ENCODE results near the gene TFAP2A. TPM values are rescaled to one million over a fixed set of nuclear protein-coding genes. Genes with fewer than 3 reads are reported as not detected.

TFAP2A gene
- total RNA-seq, 1 donor from 2014 or later, result 0.39 TPM

GRCh38 chr6:10421158-10421920 lies 6.5 kb upstream of the TFAP2A start:
- Mint-ChIP-seq H3K4me3 (peak overlapping the region; percentile 58), H3K9me3 (no peaks in the 10 kb centered on the region), H3K27me3 (ENCODE audit: insufficient read depth, low read depth) (peaks cover 90% of the 10 kb centered on the region), H3K36me3 (no peaks in the 10 kb centered on the region), H3K4me1 (peaks cover 48% of the 10 kb centered on the region), H3K27ac (no peak overlapping the region)
- TF ChIP-seq CTCF (IDR thresholded peaks at IDR 0.05) (peak; percentile 79), EZH2 (IDR thresholded peaks at IDR 0.05) (peak; percentile 63), EZH2phosphoT487 (IDR thresholded peaks at IDR 0.05) (peak; percentile 83)
- Histone ChIP-seq H3K4me3 (peak overlapping the region; percentile 45), H3K4me1 (peaks cover 28% of the 10 kb centered on the region), H2AFZ (replicated peaks) (peak overlapping the region; percentile 86), H3K9ac (no peak overlapping the region), H4K20me1 (ENCODE audit: low read depth) (peaks cover 87% of the 10 kb centered on the region), H3K4me2 (peak overlapping the region; percentile 76), H3F3A (ENCODE audit: low read depth) (peaks cover 34% of the 10 kb centered on the region), H3K9me3 (ENCODE audit: low read depth) (no peaks in the 10 kb centered on the region), H3K36me3 (no peaks in the 10 kb centered on the region), H3K27ac (no peak overlapping the region), H3K79me2 (ENCODE audit: low read depth) (no peaks in the 10 kb centered on the region), H3K27me3 (peaks cover 100% of the 10 kb centered on the region)
- peak; percentile 90 for DNase-seq (ENCODE audit: low spot score)

GRCh38 chr6:10420546-10421157 lies 5.8 kb upstream of the TFAP2A start:
- peaks cover 95% of the 10 kb centered on the region for H3K27me3 Mint-ChIP-seq (ENCODE audit: insufficient read depth, low read depth)
- Histone ChIP-seq H2AFZ (replicated peaks) (no peak overlapping the region), H4K20me1 (ENCODE audit: low read depth) (peaks cover 90% of the 10 kb centered on the region), H3F3A (ENCODE audit: low read depth) (peaks cover 38% of the 10 kb centered on the region), H3K4me2 (peak overlapping the region; percentile 76), H3K4me1 (peaks cover 32% of the 10 kb centered on the region), H3K9ac (no peak overlapping the region), H3K27me3 (peaks cover 100% of the 10 kb centered on the region), H3K36me3 (no peaks in the 10 kb centered on the region), H3K9me3 (ENCODE audit: low read depth) (no peaks in the 10 kb centered on the region), H3K27ac (no peak overlapping the region), H3K79me2 (ENCODE audit: low read depth) (no peaks in the 10 kb centered on the region), H3K4me3 (no peak overlapping the region)
- no peaks in the 10 kb centered on the region for H3K9me3 Mint-ChIP-seq
- no peak for DNase-seq (ENCODE audit: low spot score)
- H3K4me1 Mint-ChIP-seq, result peaks cover 49% of the 10 kb centered on the region
- H3K36me3 Mint-ChIP-seq, result no peaks in the 10 kb centered on the region
- no peak overlapping the region for H3K27ac Mint-ChIP-seq
- peak overlapping the region; percentile 58 for H3K4me3 Mint-ChIP-seq
- TF ChIP-seq CTCF (IDR thresholded peaks at IDR 0.05) (no peak), EZH2 (IDR thresholded peaks at IDR 0.05) (peak; percentile 55), EZH2phosphoT487 (IDR thresholded peaks at IDR 0.05) (no peak)

GRCh38 chr6:10419749-10420545 lies 5.1 kb upstream of the TFAP2A start:
- Mint-ChIP-seq H3K4me1 (peaks cover 50% of the 10 kb centered on the region), H3K27ac (no peak overlapping the region), H3K4me3 (peak overlapping the region; percentile 22), H3K27me3 (ENCODE audit: insufficient read depth, low read depth) (peaks cover 95% of the 10 kb centered on the region), H3K9me3 (no peaks in the 10 kb centered on the region), H3K36me3 (no peaks in the 10 kb centered on the region)
- Histone ChIP-seq H2AFZ (replicated peaks) (no peak overlapping the region), H4K20me1 (ENCODE audit: low read depth) (peaks cover 90% of the 10 kb centered on the region), H3K79me2 (ENCODE audit: low read depth) (no peaks in the 10 kb centered on the region), H3K4me1 (peaks cover 31% of the 10 kb centered on the region), H3K27me3 (peaks cover 100% of the 10 kb centered on the region), H3K4me2 (peak overlapping the region; percentile 73), H3F3A (ENCODE audit: low read depth) (peaks cover 41% of the 10 kb centered on the region), H3K4me3 (peak overlapping the region; percentile 33), H3K9me3 (ENCODE audit: low read depth) (no peaks in the 10 kb centered on the region), H3K9ac (no peak overlapping the region), H3K27ac (no peak overlapping the region), H3K36me3 (no peaks in the 10 kb centered on the region)
- TF ChIP-seq CTCF (IDR thresholded peaks at IDR 0.05), result no peak
- no peak for TF ChIP-seq EZH2phosphoT487 (IDR thresholded peaks at IDR 0.05)
- no peak for TF ChIP-seq EZH2 (IDR thresholded peaks at IDR 0.05)
- DNase-seq (ENCODE audit: low spot score), result no peak

All from neural progenitor cell (in vitro differentiated cells).